NCI-H2107 treated with DMSO at 0.1 percent for 48 hours (cell line): ENCODE measurements around the gene CLHC1.
A peak's percentile ranks its signal among the peaks of the same experiment; 100 is the strongest.
"Not testable (repeated sequence)": the region's sequence is repeated elsewhere in the genome, so short reads cannot be mapped to it uniquely, and the experiment has no call there.

Experiments used
- DNase-seq: peaks from one replicate; lab custom pipeline; 2025; ENCODE audit not compliant: unreplicated experiment; lab: John Stamatoyannopoulos, UW

The CLHC1 gene

DNA sequence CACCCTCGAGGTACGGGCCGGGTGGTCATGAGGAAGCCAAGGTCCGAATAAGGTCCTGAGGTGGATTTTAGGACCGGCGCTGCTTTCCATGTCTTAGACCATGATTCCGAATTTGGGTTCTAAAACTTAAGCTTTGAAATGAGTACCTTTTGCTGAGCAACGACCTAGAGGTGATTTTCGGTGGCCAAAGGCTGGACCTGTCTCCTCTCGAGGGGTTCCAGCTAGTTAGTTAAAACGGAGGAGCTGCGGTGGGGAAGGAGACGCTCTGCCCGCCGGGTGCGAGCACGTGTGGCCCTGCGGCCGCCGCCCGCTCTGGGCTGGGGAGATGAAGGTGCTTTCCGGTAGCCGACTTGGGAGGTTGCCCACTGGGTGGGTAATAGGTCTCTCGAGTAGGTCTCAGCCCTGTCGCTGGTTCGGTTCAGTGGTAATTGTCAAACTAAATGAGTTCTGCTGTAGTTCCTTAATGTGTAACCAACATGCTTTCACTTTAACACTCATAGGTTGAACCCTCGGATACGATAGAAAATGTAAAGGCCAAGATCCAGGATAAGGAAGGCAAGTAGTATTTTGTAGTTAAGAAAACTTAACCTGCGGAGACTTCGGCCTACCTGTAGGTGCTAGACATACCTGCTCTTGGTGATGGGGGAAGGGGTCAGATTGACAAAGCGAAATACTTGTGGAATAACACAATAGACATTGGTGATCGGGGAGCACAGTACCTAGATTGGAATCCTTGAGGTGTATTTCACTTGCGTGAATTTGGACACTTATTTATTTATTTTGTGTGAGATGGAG, 967 bp upstream of the CLHC1 start:
- no peak for DNase-seq

DNA sequence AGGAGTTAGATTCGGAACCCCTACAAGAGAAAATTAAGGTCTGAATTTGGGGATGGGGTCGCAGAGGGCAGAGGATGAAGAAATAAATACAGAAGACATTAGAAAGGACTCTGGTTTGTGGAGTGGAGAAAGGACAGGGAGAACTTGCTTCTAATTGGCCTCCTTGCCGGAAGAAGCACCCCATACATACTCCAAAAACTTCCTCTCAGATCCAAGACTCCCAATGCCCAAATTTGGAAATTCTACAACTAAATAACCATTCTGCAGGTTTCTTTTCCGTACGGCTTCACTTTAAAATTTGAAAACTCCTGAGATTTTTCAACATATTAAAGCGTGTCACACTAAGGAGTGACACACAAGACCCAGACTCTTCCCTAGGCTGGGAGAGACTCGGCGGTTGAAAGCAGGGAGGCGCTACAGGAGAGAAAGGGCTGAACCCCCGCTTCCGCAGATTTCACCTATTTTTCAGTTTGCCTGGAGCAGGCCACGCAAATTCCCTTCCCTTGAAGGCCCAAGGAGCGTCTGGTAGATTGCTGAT, 478 bp downstream of the CLHC1 start:
- no peak for DNase-seq

DNA sequence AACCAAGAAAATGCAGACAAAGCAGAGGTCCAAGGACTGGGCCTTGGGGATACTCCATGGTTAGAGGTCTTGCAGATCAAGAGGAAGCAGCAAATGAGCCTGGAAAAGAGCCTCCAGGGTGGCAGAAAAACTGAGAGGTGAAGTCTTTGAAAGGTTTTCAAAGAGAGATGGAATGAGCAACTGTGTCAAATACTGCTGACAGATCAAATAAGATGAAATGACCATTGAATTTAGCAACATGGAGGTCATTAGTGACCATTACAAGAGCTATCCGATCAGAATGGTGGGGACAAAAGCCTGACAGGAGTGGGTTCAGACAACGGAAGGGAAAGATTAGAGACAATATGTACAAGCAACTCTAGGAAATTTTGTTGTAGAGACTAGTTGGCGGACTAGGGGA, 1.5 kb downstream of the CLHC1 start:
- DNase-seq = no peak

DNA sequence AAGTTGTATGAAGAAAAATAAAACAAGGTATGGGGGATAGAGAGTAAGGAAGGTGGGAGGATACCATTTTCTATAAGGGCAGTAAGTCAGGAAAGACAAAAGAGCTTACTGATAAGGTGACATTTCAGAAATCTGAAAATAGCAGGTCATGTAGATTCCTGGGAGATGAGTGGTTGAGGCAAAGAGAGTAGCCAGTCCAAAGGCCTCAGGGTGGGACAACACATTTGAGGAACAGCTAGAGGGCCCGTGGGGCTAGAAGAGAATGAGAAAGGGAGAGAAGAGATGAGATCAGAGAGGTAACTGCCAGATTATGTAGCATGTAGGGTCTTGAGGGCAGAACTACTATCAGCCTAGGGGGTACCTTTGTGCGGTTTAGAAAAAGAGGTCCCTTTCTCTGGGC, 2.9 kb downstream of the CLHC1 start:
- no peak for DNase-seq

DNA sequence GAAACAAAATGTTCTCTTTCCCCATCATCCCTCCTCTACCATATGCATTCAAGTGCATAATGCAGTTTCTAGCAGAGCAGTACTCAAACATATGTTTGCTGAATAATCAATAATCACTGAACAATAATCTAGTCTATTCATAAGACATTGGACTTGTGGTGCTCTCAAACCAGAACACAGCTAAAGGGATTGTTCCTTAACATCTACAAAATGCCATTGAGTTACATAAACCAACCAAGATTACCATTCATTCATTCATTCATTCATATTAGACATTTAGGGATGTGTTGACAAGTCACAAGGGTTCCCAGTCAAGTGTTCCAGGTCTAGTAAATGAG, 3.9 kb downstream of the CLHC1 start:
- DNase-seq = no peak

DNA sequence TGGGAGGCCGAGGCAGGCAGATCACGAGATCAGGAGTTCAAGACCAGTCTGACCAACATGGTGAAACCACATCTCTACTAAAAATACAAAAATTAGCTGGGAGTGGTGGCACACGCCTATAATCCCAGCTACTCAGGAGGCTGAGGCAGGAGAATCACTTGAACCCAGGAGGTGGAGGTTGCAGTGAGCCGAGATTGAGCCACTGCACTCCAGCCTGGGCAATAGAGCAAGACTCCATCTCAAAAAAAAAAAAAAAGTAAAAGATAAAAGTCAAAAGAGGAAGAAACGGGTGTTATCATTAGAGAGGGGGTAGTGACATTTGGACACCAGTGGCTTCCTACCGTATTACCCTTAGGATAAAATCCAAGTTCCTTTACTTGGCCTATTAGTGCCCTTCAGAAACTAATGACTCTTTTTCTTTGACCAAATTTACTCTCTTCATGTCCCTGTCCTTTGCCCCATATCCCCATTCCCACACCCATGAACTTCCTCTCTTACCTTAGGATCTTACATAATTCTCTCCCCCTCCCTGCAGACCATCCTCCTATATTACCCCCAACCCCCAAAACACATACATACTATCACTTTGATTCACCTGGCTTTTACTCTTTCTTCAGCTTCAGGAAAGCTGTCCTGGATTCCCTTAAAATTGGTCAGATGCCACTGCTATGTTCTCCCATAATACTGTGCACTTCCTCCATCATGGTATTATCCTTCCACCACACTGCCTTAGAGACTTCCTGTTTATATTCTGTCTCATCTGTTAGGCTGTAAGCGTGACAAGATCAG, 4.5 kb downstream of the CLHC1 start:
- not testable (repeated sequence) for DNase-seq

DNA sequence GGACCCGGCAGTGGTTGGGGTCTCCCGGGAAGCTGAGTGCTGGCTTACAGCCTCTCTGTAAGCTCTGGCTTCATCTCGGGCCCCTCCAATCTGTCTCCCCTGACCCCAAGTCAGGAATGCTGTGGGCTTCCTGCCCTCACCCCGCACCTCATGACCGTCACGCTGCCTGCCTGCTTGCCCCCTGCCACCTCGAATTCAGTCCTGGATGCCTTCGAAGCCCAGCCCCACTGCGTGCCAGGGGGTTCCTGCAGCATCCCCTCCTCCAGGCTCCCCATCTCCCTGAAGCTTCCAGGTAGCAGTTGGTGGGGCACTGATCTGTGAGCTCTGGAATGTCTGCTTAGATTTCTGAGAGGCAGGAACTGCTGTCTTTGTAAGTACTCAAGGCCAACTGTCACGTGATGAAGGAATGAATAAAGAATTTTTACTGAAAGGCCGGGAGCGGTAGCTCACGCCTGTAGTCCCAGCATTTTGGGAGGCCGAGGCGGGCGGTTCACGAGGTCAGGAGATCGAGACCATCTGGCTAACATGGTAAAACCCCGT, 6.5 kb downstream of the CLHC1 start:
- no peak for DNase-seq

DNA sequence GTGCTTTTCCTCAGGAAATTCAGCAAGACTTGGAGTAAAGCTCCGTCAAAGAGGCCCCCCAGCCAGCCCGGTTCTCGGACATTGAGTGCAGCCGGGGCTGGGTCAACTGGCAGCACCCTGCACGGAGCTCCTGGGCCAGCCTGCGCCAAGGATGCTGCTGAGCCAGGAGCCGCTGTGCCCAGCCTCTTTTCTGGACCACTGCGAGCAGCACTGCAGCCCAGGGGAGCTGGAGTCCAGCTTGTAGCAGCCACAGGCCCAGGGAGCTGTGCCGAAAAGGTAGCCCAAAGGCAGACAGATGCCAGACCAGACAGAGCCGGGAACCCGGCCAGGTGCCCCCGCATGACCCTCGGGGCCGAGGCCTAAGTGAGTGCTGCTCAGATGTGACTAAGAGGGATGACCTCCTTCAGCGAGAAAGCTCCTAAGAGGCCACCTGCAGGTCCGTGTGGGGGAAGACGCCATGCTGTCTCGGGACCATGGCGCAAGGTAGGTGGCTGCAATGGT, 7.3 kb downstream of the CLHC1 start:
- no peak for DNase-seq

DNA sequence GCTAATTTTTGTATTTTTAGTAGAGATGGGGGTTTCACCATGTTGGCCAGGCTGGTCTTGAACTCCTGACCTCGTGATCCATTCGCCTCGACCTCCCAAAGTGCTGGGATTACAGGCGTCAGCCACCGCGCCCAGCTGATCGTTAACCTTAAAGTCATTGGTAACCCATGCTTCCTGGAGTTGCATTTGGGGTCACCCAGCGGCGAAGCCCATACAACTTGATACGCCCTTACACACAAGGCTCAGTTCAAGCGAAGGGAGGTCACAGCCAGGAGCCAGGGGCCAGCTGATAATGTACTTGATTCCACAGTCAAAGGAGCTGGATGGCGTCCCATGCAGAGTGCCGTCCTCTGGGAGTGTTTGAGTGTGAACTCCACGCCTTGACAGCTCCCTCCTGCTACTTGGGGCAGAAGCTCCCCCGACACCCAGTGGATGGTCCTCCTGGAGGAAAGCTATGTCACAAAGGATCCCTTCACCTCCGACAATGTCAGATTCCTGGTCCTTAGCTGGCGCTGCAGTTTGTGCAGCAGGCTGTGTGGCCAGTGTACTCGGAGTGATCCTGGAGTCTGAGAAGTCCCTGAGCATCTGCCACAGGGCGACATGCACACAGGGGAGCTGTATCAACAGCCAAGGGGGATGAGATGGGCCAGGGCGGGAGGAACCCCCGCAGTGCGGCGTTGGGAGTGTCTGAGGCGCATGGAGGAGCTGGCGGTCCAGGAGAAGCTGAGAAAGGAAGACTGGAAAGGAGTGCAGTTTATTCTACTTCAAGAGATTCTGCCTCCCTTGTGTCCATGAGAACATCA, 7.9 kb downstream of the CLHC1 start:
- DNase-seq = no peak

DNA sequence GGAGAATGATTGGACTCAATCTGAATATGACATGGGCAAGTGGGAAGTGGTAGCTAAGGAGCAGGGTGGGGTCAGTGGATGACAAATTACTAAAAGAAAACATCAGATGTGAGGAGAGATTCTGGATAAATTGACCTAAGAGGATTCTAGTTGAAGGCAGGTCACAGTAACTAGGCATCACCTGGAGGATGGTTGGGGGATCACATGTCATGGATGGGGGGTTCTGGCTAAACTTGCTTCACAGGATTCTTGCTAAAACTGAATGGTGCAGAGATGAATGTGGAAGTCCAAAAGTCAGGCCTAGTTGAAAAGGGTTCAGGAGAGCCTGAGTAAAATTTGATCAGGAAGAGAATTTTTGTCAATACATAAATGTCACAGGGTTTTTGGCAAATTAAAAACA, 18.3 kb downstream of the CLHC1 start:
- no peak for DNase-seq

DNA sequence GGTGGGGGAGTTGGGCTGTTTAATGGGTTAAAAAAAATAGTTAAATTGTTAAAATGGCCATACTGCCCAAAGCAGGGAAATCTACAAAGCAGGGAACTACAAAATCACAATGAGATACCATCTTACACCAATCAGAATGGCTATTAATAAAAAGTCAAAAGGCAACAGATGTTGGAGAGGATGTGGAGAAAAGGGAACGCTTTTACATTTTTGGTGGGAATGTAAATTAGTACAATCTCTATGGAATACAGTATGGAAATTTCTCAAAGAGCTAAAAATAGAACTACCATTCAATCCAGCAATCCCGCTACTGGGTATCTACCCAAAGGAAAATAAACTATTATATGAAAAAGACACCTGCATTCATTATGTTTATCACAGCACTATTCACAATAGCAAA, 27.1 kb downstream of the CLHC1 start:
- DNase-seq = no peak

DNA sequence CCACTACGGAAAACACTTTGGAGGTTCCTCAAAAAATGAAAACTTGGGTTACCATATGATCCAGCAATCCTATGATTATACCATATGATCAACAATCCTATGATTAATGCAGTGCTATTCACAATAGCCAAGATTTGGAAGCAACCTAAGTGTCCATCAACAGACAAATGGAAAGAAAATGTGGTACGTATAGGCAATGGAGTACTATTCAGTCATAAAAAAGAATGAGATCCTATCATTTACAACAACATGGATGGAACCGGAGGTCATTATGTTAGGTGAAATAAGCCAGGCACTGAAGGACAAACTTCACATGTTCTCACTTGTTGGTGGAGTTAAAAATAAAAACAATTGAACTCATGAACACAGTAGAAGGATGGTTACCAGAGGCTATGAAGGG, 27.6 kb downstream of the CLHC1 start:
- DNase-seq = no peak

DNA sequence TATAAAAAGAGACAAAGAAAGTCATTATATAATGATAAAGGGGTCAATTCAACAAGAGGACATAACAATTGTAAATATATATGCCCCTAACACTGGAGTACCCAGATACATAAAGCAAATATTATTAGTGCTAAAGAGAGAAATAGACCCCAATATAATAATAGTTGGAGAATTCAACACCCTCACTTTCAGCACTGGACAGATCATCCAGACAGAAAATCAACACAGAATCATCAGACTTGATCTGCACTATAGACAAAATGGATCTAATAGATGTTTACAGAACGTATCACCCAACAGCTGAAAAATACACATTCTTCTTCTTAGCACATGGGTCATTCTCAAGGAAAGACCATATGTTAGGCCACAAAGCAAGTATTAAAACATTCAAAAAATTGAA, 31.7 kb downstream of the CLHC1 start:
- DNase-seq = no peak

DNA sequence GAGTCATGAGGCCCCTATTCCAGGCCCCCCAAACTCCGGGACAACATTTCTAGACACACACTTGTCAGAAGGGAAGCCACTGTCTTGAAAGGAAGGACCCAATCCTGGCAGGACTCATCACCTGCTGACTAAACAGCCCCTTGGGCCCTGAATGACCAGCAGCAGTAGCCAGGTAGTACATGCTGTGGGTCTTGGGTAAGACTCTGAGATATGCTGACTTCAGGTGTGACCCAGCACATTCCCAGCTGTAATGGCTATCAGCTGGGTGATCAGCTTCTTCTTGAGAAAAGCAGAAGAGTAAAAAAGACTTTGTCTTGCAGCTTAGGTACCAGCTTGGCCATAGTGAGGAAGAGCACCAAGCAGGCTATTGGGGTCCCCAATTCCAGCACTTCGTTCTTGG, 35.6 kb downstream of the CLHC1 start:
- DNase-seq = no peak

DNA sequence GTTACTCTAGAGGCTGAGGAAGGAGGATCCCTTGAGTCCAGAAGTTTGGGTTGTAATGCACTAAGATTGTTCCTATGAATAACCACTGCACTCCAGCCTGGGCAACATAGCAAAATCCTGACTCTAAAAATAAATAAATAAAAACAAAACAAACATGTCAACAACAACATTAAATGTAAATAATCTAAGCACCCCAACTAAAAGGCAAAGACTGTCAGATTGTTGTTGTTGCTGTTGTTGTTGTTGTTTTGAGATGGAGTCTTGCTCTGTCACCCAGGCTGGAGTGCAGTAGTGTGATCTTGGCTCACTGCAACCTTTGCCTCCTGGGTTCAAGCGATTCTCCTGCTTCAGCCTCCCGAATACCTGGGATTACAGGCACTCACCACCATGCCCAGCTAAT, 40.2 kb downstream of the CLHC1 start:
- not testable (repeated sequence) for DNase-seq

DNA sequence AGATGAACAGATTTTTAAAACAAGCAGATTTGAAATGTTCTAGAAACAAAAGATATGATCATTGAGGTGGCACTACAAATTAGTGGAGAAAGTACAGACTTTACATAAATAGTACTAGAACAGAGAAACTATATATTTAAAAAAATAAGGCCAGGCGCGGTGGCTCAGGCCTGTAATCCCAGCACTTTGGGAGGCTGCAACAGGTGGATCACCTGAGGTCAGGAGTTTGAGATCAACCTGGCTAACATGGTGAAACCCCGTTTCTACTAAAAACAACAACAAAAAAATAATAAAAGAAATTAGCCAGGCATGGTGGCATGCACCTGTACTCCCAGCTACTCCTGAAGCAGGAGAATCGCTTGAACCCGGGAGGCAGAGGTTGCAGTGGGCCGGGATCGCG, 45.3 kb downstream of the CLHC1 start:
- not testable (repeated sequence) for DNase-seq

DNA sequence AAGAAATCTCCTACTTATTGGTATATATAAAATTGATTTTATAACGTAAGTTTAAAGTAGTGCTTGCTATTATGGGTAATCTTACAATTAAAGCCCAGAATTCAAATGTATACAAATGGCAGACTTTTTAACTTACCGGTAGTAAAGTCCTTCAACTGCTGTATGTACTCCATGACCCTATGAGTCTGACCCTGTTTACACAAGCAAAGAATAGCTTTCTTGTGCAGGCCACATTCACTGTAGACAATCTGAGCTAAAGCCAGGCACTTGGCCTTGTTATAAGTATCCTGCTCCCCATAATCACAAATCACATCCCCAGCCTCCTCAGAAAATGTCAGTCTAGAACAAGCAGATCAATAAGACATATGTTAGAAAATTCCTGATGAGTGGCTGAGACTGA, 51.7 kb downstream of the CLHC1 start:
- DNase-seq = no peak

DNA sequence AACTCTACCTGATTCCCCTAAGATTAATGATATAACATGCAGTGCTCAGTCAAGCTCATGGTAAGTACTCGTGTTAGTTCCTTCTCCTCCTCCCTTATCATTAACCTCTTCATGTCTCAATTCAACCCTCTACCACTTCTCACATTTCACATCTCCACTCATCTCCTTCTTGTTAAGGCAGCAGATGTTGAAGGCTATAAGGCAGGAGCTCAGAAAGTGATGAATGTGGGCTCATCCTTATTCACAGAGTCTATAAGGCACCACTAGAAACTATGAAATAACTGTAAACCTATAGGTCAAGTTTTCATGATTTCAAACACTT, 56.0 kb downstream of the CLHC1 start:
- DNase-seq = no peak

DNA sequence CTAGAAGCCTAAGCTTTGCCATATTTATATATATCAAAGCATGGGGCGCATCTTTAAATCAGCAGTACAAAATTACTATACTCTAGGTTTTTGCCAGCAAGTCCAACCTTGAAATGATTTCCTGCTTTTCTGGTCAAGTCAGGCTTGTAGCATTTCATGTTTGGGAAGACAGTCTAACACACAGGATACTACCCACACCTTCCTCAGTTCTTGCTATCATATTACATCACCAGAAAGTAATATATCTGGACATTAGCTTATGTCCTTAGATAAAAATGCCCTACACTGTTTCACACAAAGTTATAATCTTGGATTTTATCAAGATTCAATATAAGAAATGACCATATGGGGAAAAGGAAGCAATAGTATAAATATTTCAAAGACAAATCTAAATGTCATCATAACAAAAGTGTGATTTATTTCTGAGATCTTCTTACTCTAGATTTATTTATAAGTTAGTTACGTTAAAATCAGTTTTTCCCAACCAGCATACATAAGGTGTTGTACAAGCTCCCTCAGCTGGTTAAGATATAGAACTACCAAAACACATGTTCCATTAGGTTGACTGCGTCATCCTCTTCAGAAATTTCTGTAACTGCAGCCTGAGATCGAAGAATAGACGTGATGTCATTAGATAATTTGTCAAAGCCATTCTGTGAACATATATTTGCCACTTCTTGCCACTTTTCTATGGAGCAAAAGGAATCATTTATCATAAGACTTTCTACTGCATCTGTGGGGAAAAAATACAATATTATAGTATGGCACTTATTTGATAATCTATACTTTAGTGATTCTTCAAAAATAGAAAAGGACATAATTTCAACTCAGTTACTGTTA, 56.6 kb downstream of the CLHC1 start:
- DNase-seq = peak; percentile 75

DNA sequence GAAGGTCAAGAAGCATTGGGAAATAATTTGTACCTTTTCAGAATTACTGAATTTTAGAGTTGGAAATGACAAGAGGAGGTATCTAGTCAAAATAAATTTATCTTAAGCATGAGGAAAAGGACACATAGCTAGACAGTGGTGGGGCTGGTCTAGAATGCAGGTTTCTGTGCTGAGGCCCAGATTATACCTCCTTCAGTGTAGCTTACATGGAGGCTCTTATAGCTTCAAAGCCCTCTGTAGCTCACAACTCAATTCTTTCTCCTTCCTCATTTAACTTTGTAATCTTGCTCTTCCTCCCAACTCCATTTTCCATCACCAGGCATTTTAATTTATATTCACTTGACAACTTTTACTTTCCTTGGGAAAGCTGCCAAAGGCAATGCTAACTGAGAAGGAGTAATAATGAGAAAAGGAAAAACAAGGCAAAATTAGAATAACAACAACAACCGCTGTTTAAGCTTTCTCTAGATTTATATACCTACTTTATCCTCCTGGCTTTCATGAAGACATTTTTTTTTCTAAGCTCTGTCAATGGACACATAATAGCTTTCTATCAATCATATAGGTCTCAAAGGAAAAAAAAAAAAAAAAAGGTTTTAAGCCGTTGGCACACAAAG, 58.5 kb downstream of the CLHC1 start:
- DNase-seq = no peak
